HG02852 (cell line): ENCODE data around the gene EML6.
A peak's percentile ranks its signal among the peaks of the same experiment; 100 is the strongest.

ENCODE experiments used
- ATAC-seq: cut with Tn5 transposase; IDR thresholded peaks from one replicate; pipeline ENCODE4 v1.9.1; 2021; ENCODE audit warnings: mild to moderate bottlenecking, moderate library complexity; ENCODE audit not compliant: unreplicated experiment

EML6 gene

GRCh38 chr2:54957321-54957999, 234.0 kb downstream of the EML6 start:
- no peak for ATAC-seq

DNA sequence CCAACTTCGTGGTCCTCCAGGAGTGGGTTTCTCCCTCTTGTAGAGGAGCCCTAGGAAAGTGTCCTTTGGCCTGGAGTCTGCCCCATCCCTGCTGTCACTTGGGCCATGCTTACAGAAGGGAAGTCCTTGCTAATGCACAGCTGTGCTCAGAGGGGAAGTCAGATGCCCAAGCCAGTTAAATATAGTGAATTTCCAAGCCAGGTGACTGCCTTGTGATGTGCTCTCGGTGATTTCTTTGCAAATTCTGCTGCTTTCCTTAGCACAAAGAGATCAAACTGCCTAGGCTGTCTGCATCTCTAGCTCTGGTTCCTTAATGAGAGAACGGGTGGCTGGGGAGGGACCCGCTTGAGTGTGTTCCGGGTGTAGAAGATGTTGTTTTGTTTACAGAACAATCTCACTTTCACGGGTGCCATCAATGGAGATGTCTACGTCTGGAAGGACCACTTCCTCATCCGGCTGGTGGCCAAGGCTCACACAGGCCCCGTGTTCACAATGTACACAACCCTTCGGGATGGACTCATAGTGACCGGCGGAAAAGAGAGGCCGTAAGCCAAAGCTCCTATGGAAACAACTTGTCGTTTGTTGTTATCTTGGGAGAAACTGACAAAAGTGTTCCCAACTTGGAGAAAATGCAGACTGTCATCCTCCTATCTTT, 235.4 kb downstream of the EML6 start:
- ATAC-seq = no peak

DNA sequence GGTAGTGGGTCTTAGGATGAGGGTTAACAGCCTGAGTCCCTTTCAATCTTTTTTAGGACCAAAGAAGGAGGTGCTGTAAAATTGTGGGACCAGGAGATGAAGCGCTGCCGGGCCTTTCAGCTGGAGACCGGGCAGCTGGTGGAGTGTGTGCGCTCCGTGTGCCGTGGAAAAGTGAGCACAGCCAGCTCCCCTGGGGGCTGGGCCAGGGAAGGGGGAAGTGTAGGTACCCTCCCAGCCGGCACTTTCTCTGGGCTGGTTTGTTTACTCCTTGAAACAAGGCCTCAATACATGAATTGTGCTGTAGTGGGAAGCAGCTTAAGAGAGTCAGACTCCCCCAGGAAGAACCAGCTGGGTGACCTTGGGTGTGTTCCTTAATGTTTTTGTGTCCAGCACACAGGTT, 236.7 kb downstream of the EML6 start:
- no peak for ATAC-seq

GRCh38 chr2:54962511-54962910, 239.0 kb downstream of the EML6 start:
- no peak for ATAC-seq

GRCh38 chr2:54962935-54963440, 239.5 kb downstream of the EML6 start:
- no peak for ATAC-seq

DNA sequence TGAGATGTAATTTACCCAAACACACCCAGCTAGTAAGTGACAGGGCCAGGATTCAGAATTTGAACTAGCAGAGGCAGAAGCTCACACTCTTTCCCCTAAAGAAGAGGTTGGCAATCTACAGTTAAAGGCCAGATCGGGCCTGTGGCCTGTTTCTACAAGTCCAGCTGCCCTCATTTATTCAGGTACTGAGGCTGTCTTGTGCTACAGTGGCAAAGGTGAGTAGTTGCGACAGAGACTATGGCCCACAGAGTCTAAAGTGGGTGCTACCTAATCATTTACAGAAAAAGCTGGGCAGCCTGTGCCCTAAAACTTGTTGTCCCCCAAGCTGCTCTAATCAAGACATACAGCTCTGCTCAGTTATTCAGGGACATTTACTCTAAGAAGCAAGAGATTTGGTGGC, 240.0 kb downstream of the EML6 start:
- no peak for ATAC-seq

GRCh38 chr2:54964271-54964670, 240.8 kb downstream of the EML6 start:
- ATAC-seq = no peak

GRCh38 chr2:54964816-54965215, 241.4 kb downstream of the EML6 start:
- no peak for ATAC-seq

GRCh38 chr2:54965425-54965824, 242.0 kb downstream of the EML6 start:
- no peak for ATAC-seq

DNA sequence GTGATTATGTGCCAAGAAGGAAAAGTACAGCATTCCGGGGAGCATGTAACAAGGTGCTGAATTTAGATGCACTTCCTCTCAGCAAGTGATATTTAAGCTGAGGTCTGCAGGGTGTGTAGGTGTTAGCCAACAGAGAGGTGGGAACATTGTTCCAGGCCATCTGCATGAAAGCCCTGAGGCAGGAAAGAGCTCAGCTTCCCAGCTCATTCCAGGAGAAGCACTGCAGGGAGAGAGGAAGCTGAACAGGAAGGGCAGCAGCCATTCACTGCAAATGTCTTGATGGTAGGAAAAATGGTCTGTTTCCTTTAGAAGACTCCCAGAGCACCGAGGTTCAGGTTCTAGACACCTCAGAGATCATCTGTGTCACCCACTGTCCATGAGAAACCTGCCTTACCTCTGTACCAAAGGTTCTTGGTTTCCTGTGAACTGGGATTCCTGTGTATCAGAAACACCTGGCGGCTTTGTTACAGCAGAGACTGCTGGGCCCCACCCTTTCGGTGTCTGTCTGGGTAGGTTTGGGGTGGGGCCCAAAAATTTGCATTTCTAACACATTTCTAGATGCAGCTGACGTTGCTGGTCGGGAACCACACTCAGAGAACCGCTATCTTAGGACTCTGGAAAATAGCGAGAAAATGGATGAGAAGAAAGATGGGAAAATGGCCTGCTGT, 242.8 kb downstream of the EML6 start:
- ATAC-seq = no peak

DNA sequence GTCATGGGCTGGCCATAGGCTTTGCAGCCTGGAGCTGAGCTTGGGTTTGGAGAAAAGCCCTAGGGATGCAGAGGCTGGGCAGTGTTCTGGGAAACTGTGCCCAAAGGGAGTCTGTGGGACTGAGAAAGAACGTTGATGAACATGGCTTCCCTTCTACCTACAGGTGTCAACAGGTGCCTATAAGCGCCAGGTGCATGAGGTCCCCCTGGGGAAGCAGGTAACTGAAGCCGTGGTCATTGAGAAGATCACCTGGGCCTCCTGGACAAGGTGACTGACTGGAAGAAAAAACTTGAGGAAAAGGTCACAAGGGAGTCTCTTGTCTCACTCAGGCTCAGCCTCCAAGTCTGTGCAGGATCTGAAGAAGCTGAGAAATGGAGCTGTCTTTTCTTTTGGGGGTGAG, 243.4 kb downstream of the EML6 start:
- ATAC-seq = no peak

DNA sequence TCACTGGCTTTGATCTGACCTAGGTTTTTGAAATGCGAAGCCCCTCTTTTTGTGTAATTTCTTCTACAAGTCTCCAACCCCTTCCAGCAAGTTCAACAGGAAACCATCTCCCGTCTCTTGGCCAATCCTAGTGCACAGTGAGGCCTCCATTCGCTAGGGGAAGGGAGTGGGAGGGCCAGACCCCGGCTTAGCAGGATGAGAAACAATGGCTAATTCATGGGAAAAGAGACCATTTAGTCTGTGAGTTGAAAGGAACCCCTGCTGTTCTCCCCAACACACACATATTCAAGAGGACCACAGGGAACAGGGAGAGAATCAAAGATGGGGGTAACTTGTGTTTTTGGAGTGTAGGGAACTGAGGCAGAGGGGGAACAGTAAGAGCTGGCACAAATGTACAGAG, 243.8 kb downstream of the EML6 start:
- ATAC-seq = no peak

GRCh38 chr2:54967759-54968365, 244.4 kb downstream of the EML6 start:
- ATAC-seq = no peak

DNA sequence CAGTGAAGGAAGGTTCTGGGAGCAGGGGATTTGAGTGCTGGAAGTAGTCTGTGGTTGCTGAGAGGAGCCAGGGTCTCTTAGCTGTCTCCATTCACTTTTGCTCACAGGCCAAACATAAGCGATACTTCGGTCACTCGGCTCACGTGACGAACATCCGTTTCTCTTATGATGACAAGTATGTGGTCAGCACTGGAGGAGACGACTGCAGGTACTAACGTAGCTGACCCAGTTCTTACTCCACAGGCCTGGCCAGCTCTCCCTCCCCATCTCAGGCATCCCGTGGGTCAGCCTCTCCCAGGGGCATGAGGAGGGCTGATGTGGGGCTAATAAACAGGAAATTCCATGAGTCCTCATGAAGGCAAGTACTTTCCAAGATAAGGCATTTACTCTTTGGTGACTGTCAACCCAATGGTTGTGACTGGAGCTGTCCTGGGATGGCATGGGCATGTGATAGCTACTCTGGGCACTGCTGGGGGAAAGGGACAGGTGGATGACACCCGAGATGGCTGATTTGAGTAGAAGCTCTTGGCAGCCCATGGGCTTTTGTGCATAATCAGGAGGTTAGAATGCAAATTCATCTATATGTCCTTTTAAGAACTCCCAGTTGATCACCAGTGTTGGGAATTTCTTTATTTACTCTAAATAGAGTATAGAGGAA, 245.2 kb downstream of the EML6 start:
- ATAC-seq = no peak

- ATAC-seq = no peak
These were observed 246.0 kb downstream of the EML6 start for GRCh38 chr2:54969295-54969939.

GRCh38 chr2:54969940-54970338, 246.5 kb downstream of the EML6 start:
- ATAC-seq = no peak

- ATAC-seq = no peak
These were observed 251.7 kb downstream of the EML6 start for GRCh38 chr2:54975175-54975574.

DNA sequence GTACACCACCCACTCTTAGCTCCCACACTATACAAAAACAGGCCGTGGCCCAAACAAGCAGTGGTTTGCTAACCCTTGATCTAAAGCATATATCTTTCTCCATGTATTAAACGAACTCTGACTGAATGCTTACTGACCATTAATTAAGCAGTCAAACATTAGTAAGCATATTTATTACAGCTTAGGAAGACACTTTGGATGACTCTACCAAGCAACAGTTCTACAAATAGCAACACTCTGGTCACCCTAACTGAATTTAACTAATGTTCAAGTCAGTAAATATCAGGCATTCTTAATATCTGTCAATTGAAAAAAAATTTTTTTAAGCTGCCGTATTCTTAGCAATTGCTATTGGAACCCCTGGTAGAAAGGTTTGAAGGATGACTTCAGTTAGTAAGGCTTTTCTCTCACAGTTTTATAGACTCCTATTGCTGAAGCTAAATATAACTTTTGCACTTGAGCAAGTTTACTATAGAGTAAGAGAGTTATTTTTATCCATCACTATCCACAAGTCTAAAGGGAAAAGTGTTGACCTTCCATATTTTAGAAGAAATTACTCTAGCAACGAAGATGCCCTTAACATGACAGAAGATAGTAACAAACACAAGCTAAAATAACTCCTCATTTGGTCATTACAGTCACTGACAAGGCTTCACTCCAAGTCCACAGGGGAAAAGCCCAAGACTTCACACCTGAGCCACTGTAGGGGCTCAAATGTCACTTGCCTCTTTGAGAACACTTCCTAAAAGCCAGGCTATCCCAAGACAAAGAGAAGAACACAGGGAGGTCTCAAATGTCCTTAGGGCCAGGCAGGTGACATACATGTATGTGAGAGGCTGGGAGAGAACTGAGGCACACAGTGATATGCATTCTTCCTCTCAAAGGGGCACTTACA, 252.4 kb downstream of the EML6 start:
- ATAC-seq = no peak

DNA sequence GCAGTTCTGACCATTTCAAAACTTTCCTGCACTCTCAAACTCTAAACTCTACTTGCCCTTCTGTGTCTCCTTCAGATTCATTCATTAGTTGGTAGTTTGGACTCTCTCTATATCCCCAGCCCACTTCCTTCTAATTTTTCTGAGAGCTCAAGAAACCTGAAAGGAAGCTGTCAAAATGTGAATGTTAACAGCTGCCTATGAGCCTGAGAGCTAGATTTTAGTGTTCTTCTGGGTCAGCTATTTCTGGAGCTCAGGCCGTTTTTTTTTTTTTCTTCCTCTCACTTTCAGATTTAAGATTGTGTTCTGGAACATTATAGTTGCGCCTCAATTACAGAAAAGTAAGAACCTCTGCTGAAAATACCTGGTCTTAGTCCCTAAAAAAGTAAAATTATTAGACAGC, 253.7 kb downstream of the EML6 start:
- peak; percentile 95 for ATAC-seq
